ENCODE results near the gene PSTPIP1. TPM values are rescaled to one million over a fixed set of nuclear protein-coding genes. Genes with fewer than 3 reads are reported as not detected.

Gene PSTPIP1
- total RNA-seq, 1 donor from 2014 or later, result not detected

GRCh38 chr15:77066971-77067690, 72.2 kb downstream of the PSTPIP1 start:
- Mint-ChIP-seq H3K27ac (ENCODE audit: unreplicated experiment) (no peak overlapping the region), H3K9me3 (ENCODE audit: unreplicated experiment) (no peaks in the 10 kb centered on the region), H3K27me3 (ENCODE audit: low read depth, unreplicated experiment) (no peaks in the 10 kb centered on the region), H3K4me3 (ENCODE audit: unreplicated experiment) (no peak overlapping the region), H3K4me1 (ENCODE audit: low read depth, unreplicated experiment) (peaks cover 25% of the 10 kb centered on the region), H3K36me3 (ENCODE audit: low read depth, unreplicated experiment) (no peaks in the 10 kb centered on the region)
- DNase-seq (ENCODE audit: low read depth) (no peak), FAIRE-seq (no peak)
- H4K20me1 ChIP-seq (ENCODE audit: insufficient read depth, low read length), result peaks cover 69% of the 10 kb centered on the region
- peaks cover 25% of the 10 kb centered on the region for H3K4me1 ChIP-seq (ENCODE audit: insufficient read depth, low read length)
- no peaks in the 10 kb centered on the region for H3K9me3 ChIP-seq (ENCODE audit: insufficient read depth, low read depth, low read length)
- H2AFZ ChIP-seq (ENCODE audit: low read depth, low read length), result no peak overlapping the region
- no peak overlapping the region for H3K9ac ChIP-seq (ENCODE audit: low read length)
- H3K4me3 ChIP-seq (ENCODE audit: insufficient read depth, low read depth, low read length), result no peak overlapping the region
- no peaks in the 10 kb centered on the region for H3K27me3 ChIP-seq (ENCODE audit: insufficient read depth, low read length)
- H3K36me3 ChIP-seq (ENCODE audit: insufficient read depth, low read length), result no peaks in the 10 kb centered on the region
- H3K4me2 ChIP-seq (ENCODE audit: low read length), result peak overlapping the region; percentile 8
- peaks cover 77% of the 10 kb centered on the region for H3K79me2 ChIP-seq (ENCODE audit: insufficient read depth, low read length)
- TF ChIP-seq CTCF (IDR thresholded peaks at IDR 0.05; ENCODE audit: insufficient read depth, low read depth, low read length) (no peak), EZH2 (IDR thresholded peaks at IDR 0.05; ENCODE audit: insufficient read depth, low read length) (no peak)
- no peak overlapping the region for H3K27ac ChIP-seq (ENCODE audit: low read depth, low read length)

- H3K36me3 ChIP-seq (ENCODE audit: insufficient read depth, low read length), result no peaks in the 10 kb centered on the region
- DNase-seq (ENCODE audit: low read depth) (no peak), FAIRE-seq (no peak)
- no peak overlapping the region for H3K27ac ChIP-seq (ENCODE audit: low read depth, low read length)
- H3K79me2 ChIP-seq (ENCODE audit: insufficient read depth, low read length), result peaks cover 70% of the 10 kb centered on the region
- no peaks in the 10 kb centered on the region for H3K9me3 ChIP-seq (ENCODE audit: insufficient read depth, low read depth, low read length)
- Mint-ChIP-seq H3K9me3 (ENCODE audit: unreplicated experiment) (no peaks in the 10 kb centered on the region), H3K36me3 (ENCODE audit: low read depth, unreplicated experiment) (no peaks in the 10 kb centered on the region), H3K27ac (ENCODE audit: unreplicated experiment) (no peak overlapping the region), H3K27me3 (ENCODE audit: low read depth, unreplicated experiment) (no peaks in the 10 kb centered on the region), H3K4me3 (ENCODE audit: unreplicated experiment) (no peak overlapping the region), H3K4me1 (ENCODE audit: low read depth, unreplicated experiment) (peaks cover 23% of the 10 kb centered on the region)
- no peak for TF ChIP-seq CTCF (IDR thresholded peaks at IDR 0.05; ENCODE audit: insufficient read depth, low read depth, low read length)
- TF ChIP-seq EZH2 (IDR thresholded peaks at IDR 0.05; ENCODE audit: insufficient read depth, low read length), result no peak
- no peak overlapping the region for H3K4me3 ChIP-seq (ENCODE audit: insufficient read depth, low read depth, low read length)
- peak overlapping the region; percentile 8 for H3K4me2 ChIP-seq (ENCODE audit: low read length)
- H3K4me1 ChIP-seq (ENCODE audit: insufficient read depth, low read length), result peaks cover 25% of the 10 kb centered on the region
- no peak overlapping the region for H2AFZ ChIP-seq (ENCODE audit: low read depth, low read length)
- H3K9ac ChIP-seq (ENCODE audit: low read length), result no peak overlapping the region
- H4K20me1 ChIP-seq (ENCODE audit: insufficient read depth, low read length), result peaks cover 63% of the 10 kb centered on the region
- no peaks in the 10 kb centered on the region for H3K27me3 ChIP-seq (ENCODE audit: insufficient read depth, low read length)
Observed at GRCh38 chr15:77067691-77068367, 72.9 kb downstream of the PSTPIP1 start.

GRCh38 chr15:77068633-77069032, 73.7 kb downstream of the PSTPIP1 start:
- H3K4me3 ChIP-seq (ENCODE audit: insufficient read depth, low read depth, low read length), result no peak overlapping the region
- Mint-ChIP-seq H3K4me1 (ENCODE audit: low read depth, unreplicated experiment) (peaks cover 23% of the 10 kb centered on the region), H3K4me3 (ENCODE audit: unreplicated experiment) (no peak overlapping the region), H3K36me3 (ENCODE audit: low read depth, unreplicated experiment) (no peaks in the 10 kb centered on the region), H3K9me3 (ENCODE audit: unreplicated experiment) (no peaks in the 10 kb centered on the region), H3K27me3 (ENCODE audit: low read depth, unreplicated experiment) (peaks cover 3% of the 10 kb centered on the region), H3K27ac (ENCODE audit: unreplicated experiment) (no peak overlapping the region)
- no peaks in the 10 kb centered on the region for H3K9me3 ChIP-seq (ENCODE audit: insufficient read depth, low read depth, low read length)
- H3K36me3 ChIP-seq (ENCODE audit: insufficient read depth, low read length), result no peaks in the 10 kb centered on the region
- no peak overlapping the region for H3K27ac ChIP-seq (ENCODE audit: low read depth, low read length)
- no peak overlapping the region for H2AFZ ChIP-seq (ENCODE audit: low read depth, low read length)
- peaks cover 25% of the 10 kb centered on the region for H3K4me1 ChIP-seq (ENCODE audit: insufficient read depth, low read length)
- DNase-seq (ENCODE audit: low read depth), result no peak
- peaks cover 58% of the 10 kb centered on the region for H4K20me1 ChIP-seq (ENCODE audit: insufficient read depth, low read length)
- no peak overlapping the region for H3K9ac ChIP-seq (ENCODE audit: low read length)
- H3K4me2 ChIP-seq (ENCODE audit: low read length), result no peak overlapping the region
- no peaks in the 10 kb centered on the region for H3K27me3 ChIP-seq (ENCODE audit: insufficient read depth, low read length)
- TF ChIP-seq CTCF (IDR thresholded peaks at IDR 0.05; ENCODE audit: insufficient read depth, low read depth, low read length) (no peak), EZH2 (IDR thresholded peaks at IDR 0.05; ENCODE audit: insufficient read depth, low read length) (no peak)
- FAIRE-seq, result no peak
- peaks cover 62% of the 10 kb centered on the region for H3K79me2 ChIP-seq (ENCODE audit: insufficient read depth, low read length)
